NOMO-1 treated with dmso at 0.1 percent for 144 hours (cell line): ENCODE data around the gene SNAI3.

Experiments
- DNase-seq: peaks from one replicate; lab custom pipeline; 2025; ENCODE audit not compliant: unreplicated experiment; lab: John Stamatoyannopoulos, UW

Gene SNAI3

DNA sequence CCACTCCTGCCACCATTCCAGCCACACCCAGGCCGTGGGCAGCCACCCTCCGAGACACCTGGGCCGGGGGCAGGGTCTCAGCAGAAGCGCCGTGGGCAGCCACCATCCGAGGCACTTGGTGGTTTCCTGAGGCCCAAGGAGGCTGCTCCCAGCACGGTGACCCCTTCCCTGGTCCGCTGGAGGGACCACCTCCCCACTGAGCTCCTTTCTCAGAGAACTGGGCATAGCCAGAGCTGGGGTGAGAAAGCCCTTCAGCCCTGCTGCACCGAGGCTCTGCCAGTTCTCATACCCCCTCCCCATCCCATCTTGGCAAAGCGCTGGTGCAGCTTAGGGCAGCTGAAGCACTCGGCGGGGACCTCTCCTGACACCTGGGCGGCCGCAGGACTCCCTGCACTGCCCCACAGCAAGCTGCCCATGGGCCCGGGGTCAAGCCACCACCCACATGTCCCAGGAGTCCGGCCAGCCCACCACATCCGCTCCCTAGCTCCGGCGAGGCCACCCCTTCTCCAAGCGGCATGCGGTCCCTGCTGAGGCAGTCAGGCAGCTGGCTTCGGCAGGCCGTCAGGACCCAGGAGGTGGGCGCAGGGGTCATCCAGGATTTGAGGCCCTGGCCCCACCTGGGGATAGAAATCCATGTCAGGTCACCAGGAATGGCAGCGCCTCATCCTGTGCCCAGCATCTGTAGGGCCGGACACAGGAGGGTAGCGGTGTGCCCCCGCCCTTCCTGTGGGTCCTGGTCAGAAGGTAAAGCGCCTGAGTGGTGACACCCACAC, 34.1 kb downstream of the SNAI3 start:
- no peak for DNase-seq

DNA sequence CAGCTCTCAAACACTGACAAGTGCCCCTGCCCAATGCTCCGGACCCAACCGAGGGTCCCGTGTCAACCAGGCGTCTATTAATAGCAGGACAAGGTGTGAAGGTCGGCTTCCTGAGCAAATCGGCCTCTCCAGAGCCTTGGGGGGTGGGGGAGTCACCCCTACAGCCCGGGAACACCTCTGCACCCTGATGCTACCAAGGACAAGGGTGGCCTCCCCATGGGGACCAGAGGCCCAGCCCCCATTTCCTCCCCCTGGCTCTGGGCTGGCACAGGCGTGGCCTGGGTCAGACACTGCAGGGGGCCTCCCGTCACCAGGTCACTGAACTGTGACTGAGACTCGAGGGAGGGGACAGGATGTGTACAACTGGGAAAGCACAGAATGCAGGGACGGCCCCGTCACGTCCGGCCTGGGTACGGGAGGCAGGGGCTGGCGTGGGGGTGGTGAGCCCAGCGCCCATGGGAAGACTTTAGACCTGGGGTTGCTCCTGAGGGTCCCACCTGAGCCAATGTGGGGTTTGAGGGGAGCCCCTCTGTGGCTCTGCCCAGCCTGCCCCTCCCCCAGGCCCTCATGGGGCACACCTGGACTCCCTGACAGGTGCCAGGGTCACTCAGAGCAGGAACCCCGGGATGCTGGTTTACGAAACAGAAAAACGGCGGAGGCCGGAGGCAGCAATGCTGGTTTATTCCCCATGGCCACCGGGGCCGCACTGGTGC, 34.9 kb downstream of the SNAI3 start:
- no peak for DNase-seq

DNA sequence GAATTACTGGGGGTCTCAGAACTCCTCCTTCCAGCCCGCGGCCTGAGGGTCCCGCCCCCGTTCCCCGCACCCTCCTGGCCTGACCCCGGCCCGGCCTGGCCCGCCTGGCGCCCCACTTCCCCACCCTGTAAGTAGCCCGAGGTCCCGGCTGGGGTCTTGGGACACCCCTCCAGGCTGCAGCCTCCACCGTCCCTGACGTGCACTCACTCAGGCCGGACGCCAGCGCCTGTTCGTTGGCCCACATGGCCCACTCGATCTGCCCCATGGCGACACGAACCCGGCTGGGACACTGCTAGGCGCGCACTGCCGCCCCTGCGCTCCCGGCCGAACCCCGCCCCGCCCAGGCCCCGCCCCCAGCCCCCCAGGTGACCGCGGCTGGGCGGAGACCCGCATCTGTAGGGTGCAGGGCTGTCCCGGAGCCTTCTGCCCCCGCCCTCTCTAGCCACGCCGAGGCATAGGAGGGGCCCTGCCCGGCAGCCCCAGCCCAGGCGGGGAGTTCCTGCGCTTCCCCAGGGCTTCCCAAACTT, 35.5 kb downstream of the SNAI3 start, which contains the start of gene CYBA:
Gene CYBA (minus strand): TSS at position 305 of the 527 bp plus-strand sequence. CDS start 40 bp downstream, at position 265.
- peak; percentile 78 for DNase-seq

DNA sequence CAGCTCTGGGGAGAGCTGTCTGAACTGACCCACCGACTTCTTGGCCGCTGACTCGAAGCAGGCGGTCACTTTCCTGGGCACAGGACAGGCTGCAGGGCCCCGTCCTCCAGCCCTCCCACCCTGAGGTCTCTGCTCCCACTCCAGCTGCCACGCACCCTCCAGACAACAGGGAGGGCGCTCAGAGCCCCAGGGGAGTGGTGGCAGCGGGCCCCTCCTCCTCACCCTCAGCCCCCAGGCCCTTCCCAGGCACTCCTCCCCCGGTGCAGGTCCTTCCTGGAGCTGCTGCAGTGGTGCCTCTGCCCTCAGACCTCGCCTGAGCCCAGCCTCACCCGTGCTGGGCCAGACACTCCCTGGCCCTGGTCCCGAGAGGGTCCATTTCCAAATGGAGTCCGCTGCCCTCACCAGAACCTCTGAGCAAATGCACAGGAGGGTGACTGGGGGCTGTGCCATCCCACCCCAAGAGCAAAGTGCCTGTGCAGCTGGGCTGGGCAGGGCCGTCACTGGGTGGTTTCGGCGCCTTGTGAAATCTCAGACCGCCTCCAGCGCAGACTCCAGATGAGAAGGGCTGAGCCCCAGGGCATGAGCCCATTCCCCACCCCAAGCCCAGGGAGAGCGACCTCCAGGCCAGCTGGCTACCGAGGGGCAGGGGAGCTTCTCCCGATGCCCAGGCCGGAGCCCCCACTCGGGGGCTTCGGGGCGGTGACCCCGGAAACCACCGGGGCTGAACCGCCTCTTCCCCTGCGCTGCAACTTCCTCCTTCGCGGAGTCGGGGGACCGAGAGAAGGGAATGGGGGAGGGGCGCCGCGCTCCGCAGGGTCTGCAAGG, 36.2 kb downstream of the SNAI3 start:
- peak; percentile 43 for DNase-seq

DNA sequence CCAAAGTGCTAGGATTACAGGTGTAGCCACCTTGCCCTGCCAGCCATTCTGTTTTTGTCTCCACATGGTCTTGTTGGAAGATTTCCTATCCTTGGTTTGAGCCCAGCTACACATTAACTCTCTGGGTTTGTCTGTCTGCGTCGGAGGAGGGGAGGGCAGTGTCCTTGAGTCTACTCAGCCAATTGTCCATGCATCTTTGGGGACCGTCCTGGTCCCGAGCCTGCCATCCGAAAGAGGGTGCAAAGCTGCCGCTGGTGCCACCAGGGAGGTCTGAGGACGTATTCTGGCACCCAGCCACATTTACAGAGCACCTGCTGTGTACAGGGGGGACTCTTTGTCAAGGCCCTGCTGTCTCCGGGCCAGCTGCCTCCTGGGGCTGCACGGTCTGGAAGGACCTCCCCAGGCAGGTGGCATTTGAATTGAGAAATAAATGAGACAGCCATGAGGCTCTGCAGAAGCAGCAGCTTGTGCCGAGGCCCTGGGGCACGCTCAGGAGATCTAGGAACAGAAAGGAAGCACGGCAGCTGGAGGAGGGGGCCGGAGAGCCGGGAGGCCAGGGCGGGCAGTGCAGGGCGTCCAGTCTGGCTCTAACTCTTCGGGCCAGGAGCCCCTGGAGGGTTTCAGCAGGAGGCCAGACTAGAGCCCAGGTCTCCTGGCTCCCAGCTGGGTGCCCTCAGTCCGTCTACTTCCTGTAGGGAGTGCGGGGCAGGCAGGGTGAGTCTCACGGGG, 36.9 kb downstream of the SNAI3 start:
- DNase-seq, result no peak

DNA sequence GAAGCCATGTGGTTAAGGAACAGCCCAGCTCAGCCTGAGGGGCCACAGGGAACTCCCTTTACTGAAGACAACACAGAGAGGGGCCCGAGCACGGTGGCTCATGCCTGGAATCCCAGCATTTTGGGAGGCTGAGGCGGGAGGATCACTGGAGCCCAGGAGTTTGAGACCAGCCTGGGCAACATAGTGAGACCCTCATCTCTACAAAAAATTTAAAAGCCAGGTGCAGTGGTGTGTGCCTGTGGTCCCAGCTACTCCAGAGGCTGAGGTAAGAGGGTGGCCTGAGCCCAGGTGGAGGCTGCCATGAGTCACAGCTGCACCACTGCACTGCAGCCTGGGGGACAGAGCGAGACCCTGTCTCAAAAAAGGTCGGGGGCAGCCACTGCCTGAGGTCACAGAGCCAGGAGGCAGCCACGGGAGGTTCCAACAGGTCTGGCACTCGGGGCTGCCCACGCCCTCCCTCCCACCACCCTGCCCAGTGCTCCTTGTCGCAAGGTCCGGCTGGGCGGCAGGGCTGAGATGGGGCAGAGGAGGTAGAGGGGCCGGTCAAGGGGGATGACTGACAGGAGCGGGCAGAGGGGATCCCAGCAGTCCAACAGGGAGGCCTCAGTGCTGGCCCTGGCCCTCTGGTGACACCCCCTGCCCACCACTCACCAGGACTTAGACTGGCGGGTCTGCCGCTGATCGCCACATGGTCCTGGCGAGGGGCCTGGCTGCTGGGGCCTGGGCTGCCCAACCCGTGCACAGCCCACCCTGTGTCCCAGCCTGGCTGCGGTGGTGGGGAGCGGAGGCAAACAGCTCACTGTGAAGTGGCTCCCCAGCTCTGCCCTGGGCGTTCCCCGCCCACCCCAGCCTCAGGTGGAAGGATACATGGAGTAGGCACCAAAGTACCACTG, 38.9 kb downstream of the SNAI3 start:
- DNase-seq, result no peak

DNA sequence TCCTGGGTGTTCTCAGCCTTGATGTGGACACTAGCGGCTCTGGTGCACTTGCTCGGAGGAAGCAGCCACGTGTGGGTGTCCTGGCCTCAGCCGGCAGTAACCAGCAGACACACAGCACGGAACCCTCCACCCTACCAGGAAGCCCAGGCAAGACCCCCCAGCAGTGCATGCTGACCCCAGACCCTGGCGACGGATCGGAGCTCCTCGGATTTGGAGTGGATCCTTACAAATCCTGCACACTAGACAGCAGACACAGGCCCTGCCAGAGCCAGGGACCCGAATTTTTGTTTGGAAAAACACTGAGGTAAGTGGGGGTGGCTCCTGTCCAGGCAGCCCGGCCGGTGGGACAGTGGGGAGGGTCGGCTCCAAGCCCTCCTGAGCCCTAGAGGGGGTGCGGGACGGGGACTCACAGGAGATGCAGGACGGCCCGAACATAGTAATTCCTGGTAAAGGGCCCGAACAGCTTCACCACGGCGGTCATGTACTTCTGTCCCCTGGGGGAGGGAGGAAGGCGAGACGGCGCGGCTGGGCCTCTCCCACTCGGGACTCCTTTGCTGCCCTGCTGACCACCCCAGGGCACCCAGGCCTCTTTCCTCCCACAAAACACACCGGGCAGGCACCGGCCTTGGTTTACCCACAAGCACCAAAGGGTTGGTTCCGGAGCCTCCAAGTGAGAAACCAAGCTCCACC, 39.8 kb downstream of the SNAI3 start:
- DNase-seq, result no peak

DNA sequence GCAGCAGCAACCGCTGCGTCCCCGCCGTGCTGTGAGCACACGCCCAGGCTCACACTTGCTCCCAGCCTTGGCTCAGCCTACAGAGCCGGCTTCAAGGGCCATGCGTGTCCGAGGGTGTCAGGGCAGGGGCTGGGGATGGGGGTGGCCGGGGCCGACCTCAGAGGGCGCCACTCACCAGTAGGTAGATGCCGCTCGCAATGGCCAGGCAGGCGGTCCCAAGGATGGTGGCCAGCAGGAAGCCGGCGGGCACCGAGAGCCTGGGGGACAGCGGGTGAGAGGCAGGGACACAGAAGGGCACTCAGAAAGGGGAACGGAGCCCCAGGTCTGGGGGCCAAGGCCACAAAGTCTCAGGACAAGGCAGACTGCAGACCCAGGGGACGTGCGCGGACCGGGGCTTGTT, 40.4 kb downstream of the SNAI3 start:
- no peak for DNase-seq

DNA sequence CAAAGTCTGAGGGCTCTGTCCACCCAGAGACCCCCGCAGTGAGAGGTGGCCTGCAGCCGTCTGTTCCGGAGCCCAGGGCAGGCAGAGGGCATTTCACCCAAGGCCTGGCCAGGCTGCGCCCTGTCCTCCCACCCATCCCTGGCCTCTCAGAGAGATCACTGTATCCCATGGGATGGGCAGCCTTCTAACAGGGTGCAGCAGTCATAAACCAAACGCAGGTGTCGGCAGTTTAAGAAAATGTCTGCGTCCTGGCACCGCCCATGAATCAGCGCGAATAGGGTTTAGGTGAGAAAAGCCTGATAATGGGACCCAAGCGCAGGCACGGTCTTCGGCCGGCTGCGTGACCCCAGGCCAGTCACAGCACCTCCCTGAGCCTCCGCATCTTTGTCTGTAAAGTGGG, 40.9 kb downstream of the SNAI3 start:
- DNase-seq, result no peak

DNA sequence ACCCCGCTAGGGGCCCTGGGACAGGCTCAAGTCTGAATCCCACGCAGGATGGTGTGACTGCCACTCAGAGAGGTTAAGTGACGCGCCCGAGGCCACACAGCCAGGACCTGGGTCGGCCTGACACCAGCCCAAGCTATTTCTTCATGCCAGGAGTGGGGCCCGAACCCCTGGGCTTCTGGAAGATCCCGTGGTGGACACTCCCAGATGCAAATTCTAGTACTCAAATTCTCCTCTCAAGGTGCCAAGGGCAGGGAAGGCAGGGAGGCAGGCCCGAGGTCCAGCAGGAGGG, 42.7 kb downstream of the SNAI3 start:
- DNase-seq, result no peak

DNA sequence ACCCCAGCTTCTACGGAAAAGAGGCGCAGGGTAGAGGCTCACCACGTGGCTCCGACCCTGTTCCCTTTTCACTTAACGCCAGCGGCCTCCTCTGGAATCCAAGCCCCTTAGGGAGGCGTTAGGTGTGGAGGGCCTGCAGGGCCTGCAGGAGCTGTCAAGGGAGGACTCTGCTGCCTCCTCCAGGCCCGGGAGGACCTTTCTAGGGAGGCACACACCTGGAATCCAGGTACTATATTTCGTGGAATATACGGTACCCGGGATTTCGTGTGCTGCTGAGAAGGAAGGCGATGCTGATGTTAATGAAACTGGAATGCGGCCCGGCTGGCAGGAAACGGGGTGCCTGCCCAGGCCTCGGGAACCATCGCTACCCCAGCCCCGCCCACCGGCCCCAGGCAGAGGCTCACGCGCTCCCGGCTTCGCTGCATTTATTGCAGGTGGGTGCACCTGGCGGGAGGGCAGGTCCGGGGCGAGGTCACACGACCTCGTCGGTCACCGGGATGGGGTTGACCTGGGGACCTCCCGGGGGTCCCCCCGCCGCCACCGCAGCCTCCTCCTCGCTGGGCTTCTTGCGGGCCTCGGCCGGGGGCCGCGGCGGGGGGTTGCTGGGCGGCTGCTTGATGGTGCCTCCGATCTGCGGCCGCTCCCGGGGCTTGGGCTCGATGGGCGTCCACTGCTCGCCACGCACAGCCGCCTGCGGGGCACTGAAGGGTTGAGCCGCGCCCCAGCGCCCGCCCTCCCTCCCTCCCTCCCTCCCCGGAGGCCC, 43.2 kb downstream of the SNAI3 start:
- no peak for DNase-seq

DNA sequence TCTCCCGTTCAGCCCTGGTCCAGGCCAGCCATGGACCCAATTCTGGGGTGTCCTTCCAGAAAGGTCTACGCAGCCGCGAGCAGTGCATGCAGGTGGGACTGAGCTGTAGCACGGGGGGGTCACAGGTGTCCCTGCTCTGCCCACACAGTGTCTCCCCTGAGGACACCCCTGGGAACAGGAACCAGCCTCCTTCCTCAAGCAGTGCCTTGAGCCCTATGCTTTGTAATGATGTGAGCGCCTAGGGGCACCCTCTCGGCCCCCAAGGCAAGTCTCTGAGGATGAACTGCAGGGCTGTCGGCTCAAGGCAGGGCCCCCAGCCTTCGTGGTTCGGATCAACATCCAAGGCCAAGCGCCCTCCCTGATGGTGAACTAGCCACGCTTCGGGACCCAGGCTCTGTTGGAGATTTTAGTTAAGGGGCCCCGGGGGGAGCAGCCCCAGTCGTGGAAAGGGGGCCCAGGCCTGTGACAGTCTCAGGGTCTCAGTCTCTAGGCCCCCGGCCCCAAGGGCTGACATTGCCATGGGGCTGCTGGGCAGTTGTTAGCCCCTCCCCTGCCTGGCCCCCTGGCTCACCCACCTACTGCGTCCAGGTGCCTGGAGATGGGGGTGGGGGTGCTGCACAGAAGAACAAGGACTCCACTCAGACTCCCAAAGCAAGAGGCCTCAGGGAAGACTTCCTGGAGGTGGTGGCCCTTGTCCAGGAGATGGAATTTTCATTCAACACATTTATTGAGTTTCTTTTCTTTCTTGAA, 45.6 kb downstream of the SNAI3 start:
- no peak for DNase-seq

DNA sequence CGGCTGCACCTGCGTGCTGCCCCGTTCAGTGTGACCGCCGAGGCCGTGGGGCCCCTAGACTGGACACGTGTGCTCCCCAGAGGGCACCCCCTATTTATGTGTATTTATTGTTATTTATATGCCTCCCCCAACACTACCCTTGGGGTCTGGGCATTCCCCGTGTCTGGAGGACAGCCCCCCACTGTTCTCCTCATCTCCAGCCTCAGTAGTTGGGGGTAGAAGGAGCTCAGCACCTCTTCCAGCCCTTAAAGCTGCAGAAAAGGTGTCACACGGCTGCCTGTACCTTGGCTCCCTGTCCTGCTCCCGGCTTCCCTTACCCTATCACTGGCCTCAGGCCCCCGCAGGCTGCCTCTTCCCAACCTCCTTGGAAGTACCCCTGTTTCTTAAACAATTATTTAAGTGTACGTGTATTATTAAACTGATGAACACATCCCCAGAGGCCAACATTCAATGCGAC, 46.2 kb downstream of the SNAI3 start:
- no peak for DNase-seq

DNA sequence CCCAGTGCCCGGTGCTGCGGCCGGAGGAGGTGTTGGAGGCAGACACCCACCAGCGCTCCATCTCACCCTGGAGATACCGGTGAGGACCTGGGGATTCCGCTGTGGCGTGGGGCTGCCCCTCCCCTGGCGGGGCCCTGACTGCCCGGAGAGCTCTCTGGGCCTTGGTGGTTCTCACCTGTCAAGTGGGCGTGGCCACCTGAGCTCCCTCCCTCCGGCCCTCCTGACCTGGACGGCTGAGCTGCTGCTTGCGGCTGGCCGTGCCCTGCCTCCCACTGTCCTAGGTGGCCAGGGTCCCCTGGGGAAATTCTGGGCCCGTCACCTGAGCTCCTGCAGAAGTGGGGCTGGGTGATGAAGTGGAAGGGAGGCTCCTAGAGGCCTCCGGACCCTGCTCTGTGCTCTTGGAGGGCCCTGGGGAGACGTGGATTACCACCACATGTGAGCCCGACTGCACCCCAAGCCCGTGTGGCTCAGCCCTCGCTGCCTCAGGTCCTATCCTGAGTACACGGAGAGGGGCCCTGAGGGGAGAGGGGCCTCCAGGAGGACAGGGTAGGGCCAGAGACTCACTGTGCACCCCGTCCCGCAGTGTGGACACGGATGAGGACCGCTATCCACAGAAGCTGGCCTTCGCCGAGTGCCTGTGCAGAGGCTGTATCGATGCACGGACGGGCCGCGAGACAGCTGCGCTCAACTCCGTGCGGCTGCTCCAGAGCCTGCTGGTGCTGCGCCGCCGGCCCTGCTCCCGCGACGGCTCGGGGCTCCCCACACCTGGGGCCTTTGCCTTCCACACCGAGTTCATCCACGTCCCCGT, 46.9 kb downstream of the SNAI3 start:
- DNase-seq, result no peak

DNA sequence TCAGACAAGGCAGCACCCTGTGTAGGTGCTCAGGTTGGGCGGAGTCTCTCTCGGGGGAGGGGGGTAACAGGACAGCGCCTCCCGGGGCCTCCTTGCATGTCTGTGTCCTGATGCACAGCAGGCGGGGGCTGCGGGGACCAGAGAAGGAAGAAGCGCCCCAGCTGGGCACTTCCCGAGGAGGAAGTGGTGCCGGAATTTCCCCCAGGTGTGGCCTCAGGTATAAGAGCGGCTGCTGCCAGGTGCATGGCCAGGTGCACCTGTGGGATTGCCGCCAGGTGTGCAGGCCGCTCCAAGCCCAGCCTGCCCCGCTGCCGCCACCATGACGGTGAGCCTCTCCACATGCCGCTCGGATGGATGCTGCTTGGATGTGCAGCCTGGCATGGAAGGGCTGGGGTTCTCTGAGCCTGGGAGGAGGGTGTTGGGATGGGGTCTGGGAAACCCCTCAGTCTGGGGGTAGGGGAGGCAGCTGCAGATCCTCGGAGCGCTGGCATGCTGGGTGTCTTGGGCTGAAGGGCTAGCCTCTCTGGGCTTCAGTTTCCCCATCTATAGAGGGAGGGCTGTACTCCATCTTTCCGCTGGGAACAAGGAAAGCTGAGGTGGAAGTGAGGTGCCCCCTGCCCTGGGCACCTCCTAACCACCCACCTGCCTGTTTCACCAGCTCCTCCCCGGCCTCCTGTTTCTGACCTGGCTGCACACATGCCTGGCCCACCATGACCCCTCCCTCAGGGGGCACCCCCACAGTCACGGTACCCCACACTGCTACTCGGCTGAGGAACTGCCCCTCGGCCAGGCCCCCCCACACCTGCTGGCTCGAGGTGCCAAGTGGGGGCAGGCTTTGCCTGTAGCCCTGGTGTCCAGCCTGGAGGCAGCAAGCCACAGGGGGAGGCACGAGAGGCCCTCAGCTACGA, 47.7 kb downstream of the SNAI3 start, which contains the start of gene IL17C:
Gene IL17C (plus strand): TSS at position 250 of the 908 bp plus-strand sequence. CDS start 70 bp downstream, at position 320.
- DNase-seq, result no peak
